HG02885 (cell line): ENCODE measurements around the gene URM1.
"Not testable (repeated sequence)": the region's sequence is repeated elsewhere in the genome, so short reads cannot be mapped to it uniquely, and the experiment has no call there.

Experiments
- ATAC-seq: cut with Tn5 transposase; IDR thresholded peaks from one replicate; pipeline ENCODE4 v1.9.1; 2021; ENCODE audit warnings: mild to moderate bottlenecking; ENCODE audit not compliant: unreplicated experiment, poor library complexity

The URM1 gene

GRCh38 chr9:128370752-128371629 lies at the start of gene URM1:
Gene URM1, plus strand, starts transcription at chr9:128371374. Its CDS starts 7 bp downstream, at chr9:128371381.
- peak; percentile 88 for ATAC-seq

DNA sequence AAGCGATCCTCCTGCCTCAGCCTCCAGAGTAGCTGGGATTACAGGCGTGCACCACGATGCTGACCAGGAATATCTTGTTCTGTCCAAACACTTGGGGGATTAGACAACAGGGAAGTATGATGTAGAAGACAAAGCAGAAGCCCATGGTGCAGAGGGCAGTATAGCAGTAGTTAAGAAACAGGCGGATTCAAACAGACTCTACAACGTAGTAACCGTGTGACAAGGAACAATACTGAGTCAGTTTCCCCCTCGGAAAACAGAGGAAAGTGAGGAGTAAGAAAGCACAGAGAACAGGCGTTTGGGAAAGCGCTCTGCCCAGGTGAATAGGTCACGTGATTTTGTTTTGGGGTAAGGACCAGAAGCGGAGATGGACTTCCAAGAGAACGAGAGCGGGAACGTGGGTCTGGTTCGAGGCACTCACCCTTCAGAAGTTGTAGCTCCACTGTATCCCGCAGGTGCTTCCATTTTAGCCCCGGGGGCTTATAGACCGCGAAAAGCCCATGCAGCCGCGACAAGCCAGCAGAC lies 49.2 kb upstream of the URM1 start:
- peak; percentile 22 for ATAC-seq

DNA sequence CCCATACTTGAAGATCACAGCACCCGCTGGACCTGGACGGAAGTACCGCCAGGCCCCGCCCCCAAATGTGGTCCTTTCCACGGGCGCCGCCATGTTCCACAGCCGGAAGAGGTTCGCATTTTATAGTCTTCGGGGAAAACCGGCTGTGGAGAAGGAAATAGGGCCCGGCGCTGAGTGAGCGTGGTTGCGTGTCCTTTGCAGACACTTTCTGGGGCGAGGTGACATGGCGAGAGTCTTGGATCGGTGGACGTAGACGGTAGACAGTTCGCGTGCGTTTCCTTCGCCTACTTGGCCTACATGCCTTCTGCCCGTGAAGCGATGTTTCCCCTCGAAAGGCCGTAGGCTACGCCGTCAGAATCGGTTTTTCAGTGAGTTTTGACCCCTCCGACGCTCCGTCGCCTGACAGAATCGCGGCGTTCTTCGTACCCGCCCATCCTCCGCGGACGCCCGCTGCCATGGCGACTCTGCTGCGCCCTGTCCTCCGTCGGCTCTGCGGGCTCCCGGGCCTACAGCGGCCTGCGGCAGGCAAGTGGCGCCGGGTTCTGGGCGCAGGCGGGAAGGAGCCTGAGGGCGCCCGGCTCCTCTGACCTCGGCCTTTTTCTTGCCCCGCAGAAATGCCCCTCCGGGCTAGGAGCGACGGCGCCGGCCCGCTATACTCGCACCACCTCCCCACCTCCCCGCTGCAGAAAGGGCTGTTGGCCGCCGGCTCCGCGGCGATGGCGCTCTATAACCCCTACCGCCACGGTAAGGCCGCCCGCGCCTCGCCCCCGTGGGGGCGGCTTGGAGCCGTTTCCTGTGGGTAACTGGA lies 48.6 kb upstream of the URM1 start, which contains the start of the genes COQ4 and TRUB2:
Gene COQ4 (plus strand): TSS at position 436 of the 808 bp plus-strand sequence. CDS start 20 bp downstream, at position 456.
Gene TRUB2 (minus strand): TSS at position 44 of the 808 bp plus-strand sequence. CDS start 39 bp downstream, at position 5.
- peak; percentile 79 for ATAC-seq

GRCh38 chr9:128323212-128323730 lies 47.9 kb upstream of the URM1 start:
- no peak for ATAC-seq

- ATAC-seq, result no peak
Observed at GRCh38 chr9:128323791-128324190, 47.4 kb upstream of the URM1 start.

GRCh38 chr9:128324401-128324800 lies 46.8 kb upstream of the URM1 start:
- no peak for ATAC-seq

DNA sequence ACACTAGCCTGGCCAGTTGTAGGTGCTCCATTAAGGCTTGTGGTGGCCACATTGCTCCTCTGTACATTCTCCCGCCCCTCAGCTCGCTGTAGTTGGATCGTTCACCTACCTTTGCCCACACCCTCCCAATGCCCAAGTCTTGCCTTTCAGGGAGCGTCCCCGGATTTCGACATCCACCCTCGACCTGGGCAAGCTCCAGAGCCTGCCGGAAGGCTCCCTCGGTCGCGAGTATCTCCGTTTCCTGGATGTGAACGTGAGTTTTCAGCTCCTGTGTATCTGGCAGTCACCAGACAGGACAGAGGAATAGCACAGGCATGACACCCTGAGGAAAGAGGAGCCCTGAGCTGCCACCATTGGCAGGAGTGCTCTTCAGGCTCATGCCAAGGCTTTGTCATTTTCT lies 45.5 kb upstream of the URM1 start:
- ATAC-seq, result no peak

GRCh38 chr9:128333451-128333869 lies 37.7 kb upstream of the URM1 start:
- ATAC-seq, result no peak

- no peak for ATAC-seq
Observed at GRCh38 chr9:128335161-128335560, 36.0 kb upstream of the URM1 start.

DNA sequence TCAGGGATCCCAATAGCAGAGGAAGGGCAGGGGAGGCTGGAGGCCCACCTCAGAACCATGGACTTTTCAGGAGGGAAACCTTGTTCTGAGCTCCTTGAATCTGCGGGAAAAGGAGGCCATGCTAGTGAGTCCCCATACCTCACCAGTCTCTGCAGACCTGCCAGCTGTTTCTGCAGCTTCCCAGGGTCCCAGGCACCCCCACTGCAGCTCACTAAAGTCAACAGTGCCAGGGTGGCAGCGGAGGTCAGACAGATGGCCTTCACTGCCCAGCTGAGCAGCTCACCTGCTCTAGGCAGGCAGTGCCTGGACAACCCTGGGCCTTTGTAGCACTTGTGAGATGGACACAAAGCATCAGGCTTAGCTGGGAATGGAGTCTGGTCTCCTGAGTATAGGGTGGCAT lies 35.3 kb upstream of the URM1 start:
- no peak for ATAC-seq

GRCh38 chr9:128337936-128338335 lies 33.2 kb upstream of the URM1 start:
- no peak for ATAC-seq

GRCh38 chr9:128338852-128339614 lies 32.1 kb upstream of the URM1 start:
- ATAC-seq, result not testable (repeated sequence)

- peak; percentile 86 for ATAC-seq
Observed at GRCh38 chr9:128339761-128340690, 31.1 kb upstream of the URM1 start, which contains the start of gene SLC27A4. Gene SLC27A4, plus strand, starts transcription at chr9:128340527. Its CDS starts 2,606 bp downstream, at chr9:128343133.

- peak; percentile 30 for ATAC-seq
Observed at GRCh38 chr9:128340691-128341434, 30.3 kb upstream of the URM1 start.

DNA sequence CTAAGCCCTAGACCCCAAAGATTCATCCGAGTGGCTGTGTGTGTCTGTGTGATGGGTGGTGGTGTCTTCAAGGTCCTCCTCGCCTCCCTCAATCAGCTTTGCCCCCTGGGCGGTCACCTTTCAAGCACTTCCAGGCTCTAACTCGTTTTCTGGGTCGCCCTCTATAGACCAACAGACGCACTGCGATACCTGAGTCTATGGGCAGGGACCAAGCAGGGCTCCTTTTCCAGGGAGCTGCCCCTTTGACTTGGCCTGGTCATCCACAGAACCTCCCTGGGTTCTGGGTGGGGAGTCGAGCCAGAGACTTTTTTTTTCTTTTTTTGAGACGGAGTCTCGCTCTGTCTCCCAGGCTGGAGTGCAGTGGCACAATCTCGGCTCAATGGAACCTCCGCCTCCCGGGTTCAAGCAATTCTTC lies 29.7 kb upstream of the URM1 start:
- no peak for ATAC-seq

GRCh38 chr9:128342971-128343680 lies 28.0 kb upstream of the URM1 start:
- ATAC-seq, result no peak

DNA sequence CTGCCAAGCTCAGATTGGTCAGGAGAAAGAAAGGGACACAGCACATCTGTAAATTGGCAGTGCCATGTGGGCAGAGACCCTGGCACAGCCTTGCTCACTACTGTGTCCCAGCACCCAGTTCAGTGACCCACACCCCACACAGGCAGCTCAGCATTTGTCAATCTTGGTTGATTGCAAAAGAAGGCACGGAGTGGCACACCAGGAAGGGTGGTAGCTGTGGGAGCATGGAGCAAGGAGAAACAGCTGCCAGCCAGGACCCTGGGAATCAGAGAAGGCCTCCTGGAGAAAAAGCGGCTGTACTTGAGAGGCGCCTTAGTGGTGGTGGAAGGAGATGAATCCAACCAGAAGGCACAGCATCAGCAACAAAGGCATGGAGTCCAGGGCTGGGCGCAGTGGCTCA lies 27.3 kb upstream of the URM1 start:
- no peak for ATAC-seq
